Suprapubic skin (tissue), 4 donors: ENCODE results near the gene CAVIN3. TPM values are rescaled to one million over a fixed set of nuclear protein-coding genes. Genes with fewer than 3 reads are reported as not detected.
A peak's percentile ranks its signal among the peaks of the same experiment; 100 is the strongest.

Source experiments
- DNase-seq, 2 donors: peaks; one replicate each; pipeline ENCODE4 v3.0.0-alpha.2; 2019; ENCODE audit warnings: low spot score in 2 of 2
- H3K27ac ChIP-seq: fragments of 200-600 bp; sonication (generic); one replicate; pipeline ENCODE4 v1.5.1; 2019
- H3K27me3 ChIP-seq: fragments of 200-600 bp; sonication (generic); one replicate; pipeline ENCODE4 v1.5.1; 2019
- H3K36me3 ChIP-seq: fragments of 200-600 bp; sonication (generic); one replicate; pipeline ENCODE4 v1.5.1; 2019
- H3K4me1 ChIP-seq: fragments of 200-600 bp; sonication (generic); one replicate; pipeline ENCODE4 v1.5.1; 2019
- H3K4me3 ChIP-seq: fragments of 200-600 bp; sonication (generic); one replicate; pipeline ENCODE4 v1.5.1; 2019; ENCODE audit warnings: mild to moderate bottlenecking
- H3K9me3 ChIP-seq: fragments of 200-600 bp; sonication (generic); one replicate; pipeline ENCODE4 v1.5.1; 2019
- CTCF ChIP-seq, 2 donors: fragments of 200-600 bp in 1 of 2; fragments of 450-650 bp in 1 of 2; sonication (generic) in 1 of 2; IDR thresholded peaks; one replicate each; pipeline ENCODE4 v1.5.1; 2016 to 2019; ENCODE audit warnings: antibody characterized with exemption in 2 of 2, mild to moderate bottlenecking in 1 of 2, moderate library complexity in 1 of 2
- EP300 ChIP-seq: sonication (generic); formaldehyde crosslinking; IDR thresholded peaks from one replicate; pipeline ENCODE4 v1.6.1; 2017; ENCODE audit warnings: antibody characterized with exemption
- POLR2A ChIP-seq, 2 donors: fragments of 450-650 bp; IDR thresholded peaks; one replicate each; pipeline ENCODE4 v1.6.1; 2017; ENCODE audit warnings: antibody characterized with exemption in 2 of 2, mild to moderate bottlenecking in 2 of 2, moderate library complexity in 2 of 2
- POLR2AphosphoS5 ChIP-seq, 3 donors: sonication (generic); formaldehyde crosslinking; IDR thresholded peaks; one replicate each; pipeline ENCODE4 v1.6.1; 2017; ENCODE audit warnings: antibody characterized with exemption in 3 of 3
- WGBS: methylation state at CpG from one replicate; pipeline ENCODE4 v1.1.5; 2018; 5-methylcytosine and 5-hydroxymethylcytosine counted together
- total RNA-seq, 4 donors: library from RNA; depleted of rRNA; stranded (reverse); fragments of >200 nt; gene quantifications; one replicate each; pipeline ENCODE4 v1.1.0, GENCODE V29; 2016

CAVIN3 gene
- total RNA-seq, 4 donors from 2014 or later = 28.1 to 51.6 (median 36.7) TPM

GRCh38 chr11:6323291-6323905 lies 3.1 kb upstream of the CAVIN3 start:
- 57% methylated on average over 1 of the region's 1 CpG for WGBS

GRCh38 chr11:6321961-6322362 lies 1.7 kb upstream of the CAVIN3 start:
- H3K4me1 ChIP-seq = peaks cover 51% of the 10 kb centered on the region
- H3K27me3 ChIP-seq = no peaks in the 10 kb centered on the region
- H3K4me3 ChIP-seq = no peak overlapping the region
- H3K27ac ChIP-seq = peak overlapping the region; percentile 97
- TF ChIP-seq CTCF (IDR thresholded peaks at IDR 0.05) (no peak), EP300 (no peak), POLR2A (IDR thresholded peaks at IDR 0.05) (no peak), POLR2AphosphoS5 (IDR thresholded peaks at IDR 0.05) (no peak)
- WGBS = 24% methylated on average over 2 of the region's 2 CpGs
- no peaks in the 10 kb centered on the region for H3K36me3 ChIP-seq
- H3K9me3 ChIP-seq = no peaks in the 10 kb centered on the region
- DNase-seq = no peak

More at GRCh38 chr11:6323291-6323905, 3.1 kb upstream of the CAVIN3 start:
- H3K9me3 ChIP-seq = no peaks in the 10 kb centered on the region
- no peak overlapping the region for H3K27ac ChIP-seq
- H3K27me3 ChIP-seq = no peaks in the 10 kb centered on the region
- peaks cover 44% of the 10 kb centered on the region for H3K4me1 ChIP-seq
- no peaks in the 10 kb centered on the region for H3K36me3 ChIP-seq
- TF ChIP-seq POLR2A (IDR thresholded peaks at IDR 0.05) (no peak), EP300 (no peak), CTCF (IDR thresholded peaks at IDR 0.05) (no peak), POLR2AphosphoS5 (IDR thresholded peaks at IDR 0.05) (no peak)
- no peak for DNase-seq
- H3K4me3 ChIP-seq = no peak overlapping the region

GRCh38 chr11:6321356-6321755 lies 1.1 kb upstream of the CAVIN3 start:
- H3K27me3 ChIP-seq = no peaks in the 10 kb centered on the region
- peak overlapping the region; percentile 69 for H3K4me3 ChIP-seq
- H3K36me3 ChIP-seq = no peaks in the 10 kb centered on the region
- peak overlapping the region; percentile 97 for H3K27ac ChIP-seq
- 44% methylated on average over 12 of the region's 12 CpGs for WGBS
- no peak for TF ChIP-seq POLR2A (IDR thresholded peaks at IDR 0.05)
- peak in 1 of 2 donors; percentile 81 for DNase-seq
- H3K9me3 ChIP-seq = no peaks in the 10 kb centered on the region
- H3K4me1 ChIP-seq = peaks cover 51% of the 10 kb centered on the region

GRCh38 chr11:6319704-6320410 lies 444 bp downstream of the CAVIN3 start:
- Histone ChIP-seq H3K4me3 (peak overlapping the region; percentile 69), H3K36me3 (no peaks in the 10 kb centered on the region), H3K27me3 (no peaks in the 10 kb centered on the region), H3K27ac (peak overlapping the region; percentile 97), H3K9me3 (no peaks in the 10 kb centered on the region), H3K4me1 (peaks cover 65% of the 10 kb centered on the region)
- TF ChIP-seq POLR2A (IDR thresholded peaks at IDR 0.05) (peak in 1 of 2 donors; percentile 18), EP300 (no peak), POLR2AphosphoS5 (IDR thresholded peaks at IDR 0.05) (no peak)
- DNase-seq = peak; percentile 92 to 95
- under 1% methylated on average over 19 of the region's 50 CpGs for WGBS

- 3% methylated on average over 32 of the region's 37 CpGs for WGBS
- H3K4me3 ChIP-seq = peak overlapping the region; percentile 69
- no peaks in the 10 kb centered on the region for H3K27me3 ChIP-seq
- TF ChIP-seq EP300 (no peak), CTCF (IDR thresholded peaks at IDR 0.05) (no peak), POLR2AphosphoS5 (IDR thresholded peaks at IDR 0.05) (no peak), POLR2A (IDR thresholded peaks at IDR 0.05) (no peak)
- peak overlapping the region; percentile 97 for H3K27ac ChIP-seq
- no peaks in the 10 kb centered on the region for H3K9me3 ChIP-seq
- H3K4me1 ChIP-seq = peaks cover 65% of the 10 kb centered on the region
- peak in 1 of 2 donors; percentile 66 for DNase-seq
- no peaks in the 10 kb centered on the region for H3K36me3 ChIP-seq
These were observed 1.1 kb downstream of the CAVIN3 start for GRCh38 chr11:6319001-6319703.

GRCh38 chr11:6318204-6318603 lies 2.1 kb downstream of the CAVIN3 start:
- Histone ChIP-seq H3K36me3 (no peaks in the 10 kb centered on the region), H3K4me1 (peaks cover 65% of the 10 kb centered on the region), H3K27ac (no peak overlapping the region), H3K27me3 (no peaks in the 10 kb centered on the region), H3K4me3 (no peak overlapping the region), H3K9me3 (no peaks in the 10 kb centered on the region)
- TF ChIP-seq CTCF (IDR thresholded peaks at IDR 0.05) (no peak), POLR2A (IDR thresholded peaks at IDR 0.05) (no peak), EP300 (no peak), POLR2AphosphoS5 (IDR thresholded peaks at IDR 0.05) (no peak)
- no peak for DNase-seq
- WGBS = 64% methylated on average over 4 of the region's 4 CpGs
